Ascending aorta (tissue), 2 donors: ENCODE results near the gene SEC31A. TPM values are rescaled to one million over a fixed set of nuclear protein-coding genes. Genes with fewer than 3 reads are reported as not detected.
"Not testable (repeated sequence)": the region's sequence is repeated elsewhere in the genome, so short reads cannot be mapped to it uniquely, and the experiment has no call there.

Experiments used
- DNase-seq, 2 donors: peaks; one replicate each; pipeline ENCODE4 v3.0.0-alpha.2; 2019; ENCODE audit warnings: low spot score in 2 of 2
- H3K27ac ChIP-seq, 2 donors: fragments of 200-600 bp; sonication (generic); one replicate each; pipeline ENCODE4 v1.5.1; 2016 to 2017; ENCODE audit warnings: mild to moderate bottlenecking in 1 of 2
- H3K27me3 ChIP-seq: fragments of 200-600 bp; sonication (generic); one replicate; pipeline ENCODE4 v1.5.1; 2017
- H3K36me3 ChIP-seq, 2 donors: fragments of 200-600 bp; sonication (generic); one replicate each; pipeline ENCODE4 v1.5.1; 2016
- H3K4me1 ChIP-seq, 2 donors: fragments of 200-600 bp; sonication (generic); one replicate each; pipeline ENCODE4 v1.5.1; 2016 to 2017; ENCODE audit warnings: mild to moderate bottlenecking in 1 of 2
- H3K4me3 ChIP-seq, 2 donors: fragments of 200-600 bp; sonication (generic); one replicate each; pipeline ENCODE4 v1.5.1; 2016 to 2017; ENCODE audit warnings: mild to moderate bottlenecking in 1 of 2
- H3K9me3 ChIP-seq, 2 donors: fragments of 200-600 bp; sonication (generic); one replicate each; pipeline ENCODE4 v1.5.1; 2016
- CTCF ChIP-seq, 3 experiments: fragments of 200-600 bp in 2 of 3; fragments of 450-650 bp in 1 of 3; sonication (generic) in 2 of 3; IDR thresholded peaks; one replicate each; pipeline ENCODE4 v1.5.1; 2016 to 2019; ENCODE audit warnings: antibody characterized with exemption in 3 of 3, mild to moderate bottlenecking in 1 of 3, moderate library complexity in 1 of 3
- intact Hi-C: fragments of 100-400 bp; cut with DNase I; formaldehyde crosslinking; loops from one replicate; pipeline ENCODE4 v1.15.1; 2023
- total RNA-seq: library from RNA; depleted of rRNA; stranded (reverse); fragments of >200 nt; gene quantifications from one replicate; pipeline ENCODE4 v1.1.0, GENCODE V29; 2016

SEC31A gene
- total RNA-seq, 1 donor from 2014 or later, result 100 TPM

- TF ChIP-seq CTCF (IDR thresholded peaks at IDR 0.05), result no peak
- intact Hi-C loops, result no loop called here
- H3K36me3 ChIP-seq, result peaks cover 76 to 98% of the 10 kb centered on the region in 2 donors
- H3K4me1 ChIP-seq, result no peaks in the 10 kb centered on the region
- H3K27me3 ChIP-seq, result no peaks in the 10 kb centered on the region
- H3K9me3 ChIP-seq, result no peaks in the 10 kb centered on the region
- DNase-seq, result no peak
- H3K27ac ChIP-seq, result no peak overlapping the region
- H3K4me3 ChIP-seq, result no peak overlapping the region
Observed at GRCh38 chr4:82820689-82821088, 70.3 kb downstream of the SEC31A start.

GRCh38 chr4:82818664-82819662 lies 72.0 kb downstream of the SEC31A start:
- intact Hi-C loops, result no loop called here
- TF ChIP-seq CTCF (IDR thresholded peaks at IDR 0.05), result no peak
- Histone ChIP-seq H3K36me3 (peaks cover 61 to 81% of the 10 kb centered on the region in 2 donors), H3K4me1 (no peaks in the 10 kb centered on the region), H3K27me3 (no peaks in the 10 kb centered on the region), H3K4me3 (no peak overlapping the region), H3K27ac (no peak overlapping the region), H3K9me3 (no peaks in the 10 kb centered on the region)
- no peak for DNase-seq

- intact Hi-C loops, H3K27ac ChIP-seq, H3K4me3 ChIP-seq, H3K27me3 ChIP-seq, H3K4me1 ChIP-seq, DNase-seq, H3K9me3 ChIP-seq: not testable (repeated sequence)
- H3K36me3 ChIP-seq, result peaks cover 42 to 60% of the 10 kb centered on the region in 2 donors
Observed at GRCh38 chr4:82816874-82817273, 74.1 kb downstream of the SEC31A start.

GRCh38 chr4:82814034-82814433 lies 76.9 kb downstream of the SEC31A start:
- no peaks in the 10 kb centered on the region for H3K27me3 ChIP-seq
- H3K9me3 ChIP-seq, result no peaks in the 10 kb centered on the region
- no peak overlapping the region for H3K27ac ChIP-seq
- H3K4me3 ChIP-seq, result no peak overlapping the region
- no peak for TF ChIP-seq CTCF (IDR thresholded peaks at IDR 0.05)
- no peak for DNase-seq
- H3K4me1 ChIP-seq, result peaks cover 0 to 2% of the 10 kb centered on the region in 2 donors
- H3K36me3 ChIP-seq, result peaks cover 21 to 32% of the 10 kb centered on the region in 2 donors
- intact Hi-C loops, result no loop called here

- intact Hi-C loops, result no loop called here
- H3K27ac ChIP-seq, result peak overlapping the region; percentile 2 to 33
Observed at GRCh38 chr4:82811838-82812341, 79.1 kb downstream of the SEC31A start.

More at GRCh38 chr4:82811838-82812341, 79.1 kb downstream of the SEC31A start:
- TF ChIP-seq CTCF (IDR thresholded peaks at IDR 0.05), result no peak
- Histone ChIP-seq H3K4me1 (peaks cover 0 to 2% of the 10 kb centered on the region in 2 donors), H3K9me3 (no peaks in the 10 kb centered on the region), H3K36me3 (peaks cover under 1 to 10% of the 10 kb centered on the region in 2 donors), H3K27me3 (no peaks in the 10 kb centered on the region), H3K4me3 (no peak overlapping the region)
- DNase-seq, result no peak
